HEK293T (cell line): ENCODE results near the gene TMEM87B.

ENCODE experiments used
- ARNT ChIP-seq: fragments of 450-650 bp; IDR thresholded peaks from 2 replicates; pipeline ENCODE4 v1.6.1; 2017; ENCODE audit warnings: mild to moderate bottlenecking
- FOXM1 ChIP-seq: fragments of 450-650 bp; IDR thresholded peaks from 2 replicates; pipeline ENCODE4 v1.6.1; 2017; ENCODE audit warnings: mild to moderate bottlenecking, borderline replicate concordance
- L3MBTL2 ChIP-seq: fragments of 450-650 bp; conservative IDR thresholded peaks from 2 replicates; pipeline ENCODE4 v1.6.1; 2016; ENCODE audit warnings: mild to moderate bottlenecking
- NFRKB ChIP-seq: fragments of 450-650 bp; IDR thresholded peaks from 2 replicates; pipeline ENCODE4 v1.6.1; 2016; ENCODE audit warnings: mild to moderate bottlenecking, moderate library complexity
- SUZ12 ChIP-seq: fragments of 450-650 bp; IDR thresholded peaks from 2 replicates; pipeline ENCODE4 v1.6.1; 2016; ENCODE audit warnings: mild to moderate bottlenecking

- TF ChIP-seq FOXM1 (no peak), SUZ12 (no peak), L3MBTL2 (peak; percentile 38; the same call in 1 of the 2 replicates), NFRKB (no peak), ARNT (no peak)
Measured at GRCh38 chr2:112138159-112139032, 83.3 kb downstream of the TMEM87B start, which contains the start of gene FBLN7.
